Thoracic aorta (tissue), 2 donors: Measurements from ENCODE around the gene HOXC10. TPM values are rescaled to one million over a fixed set of nuclear protein-coding genes. Genes with fewer than 3 reads are reported as not detected.

ENCODE experiments used
- ATAC-seq: fragments of 150-250 bp; one replicate; pipeline ENCODE4 v1.8.0; 2017; ENCODE audit warnings: low read depth; ENCODE audit not compliant: insufficient number of reproducible peaks, low FRiP score
- DNase-seq: peaks from one replicate; pipeline ENCODE4 v3.0.0-alpha.2; 2020; ENCODE audit warnings: low spot score
- H3K27ac ChIP-seq, 2 donors: fragments of 200-600 bp; sonication (generic); 1 replicate in 1 of 2; 2 replicates in 1 of 2; pipeline ENCODE4 v1.5.1; 2016; ENCODE audit warnings: mild to moderate bottlenecking in 2 of 2, moderate library complexity in 2 of 2
- H3K27me3 ChIP-seq: fragments of 200-600 bp; sonication (generic); replicated peaks from 2 replicates; pipeline ENCODE4 v1.6.0; 2016; ENCODE audit warnings: mild to moderate bottlenecking; ENCODE audit not compliant: insufficient read depth
- H3K36me3 ChIP-seq: fragments of 200-600 bp; sonication (generic); one replicate; pipeline ENCODE4 v1.5.1; 2016
- H3K4me1 ChIP-seq, 2 donors: fragments of 200-600 bp; sonication (generic); 1 replicate in 1 of 2; 2 replicates in 1 of 2; pipeline versions ENCODE4 v1.5.1 to v1.6.0; 2016; ENCODE audit warnings: low read depth in 2 of 2, mild to moderate bottlenecking in 1 of 2; ENCODE audit not compliant: control insufficient read depth in 1 of 2
- H3K4me3 ChIP-seq: fragments of 200-600 bp; sonication (generic); 2 replicates; pipeline ENCODE4 v1.5.1; 2016; ENCODE audit warnings: mild to moderate bottlenecking
- H3K9me3 ChIP-seq: fragments of 200-600 bp; sonication (generic); 2 replicates; pipeline ENCODE4 v1.5.1; 2016
- total RNA-seq, 2 donors: library from RNA; depleted of rRNA; stranded (reverse); fragments of >200 nt; gene quantifications; one replicate each; pipeline versions ENCODE4 v1.1.0 to v1.2.3, GENCODE V29; 2016
- TF ChIP-seq, protein P1 (sequence below): fragments of 200-600 bp; sonication (generic); IDR thresholded peaks from one replicate; pipeline ENCODE4 v1.5.1; 2019; ENCODE audit warnings: antibody characterized with exemption

The HOXC10 gene
- total RNA-seq, 2 donors from 2014 or later, result not detected

- Histone ChIP-seq H3K27me3 (no peaks in the 10 kb centered on the region), H3K27ac (no peak overlapping the region), H3K36me3 (peaks cover 3% of the 10 kb centered on the region), H3K4me1 (peaks cover 0 to 11% of the 10 kb centered on the region in 2 donors), H3K9me3 (no peaks in the 10 kb centered on the region), H3K4me3 (no peak overlapping the region)
- no peak for ATAC-seq
- TF ChIP-seq, protein P1, sequence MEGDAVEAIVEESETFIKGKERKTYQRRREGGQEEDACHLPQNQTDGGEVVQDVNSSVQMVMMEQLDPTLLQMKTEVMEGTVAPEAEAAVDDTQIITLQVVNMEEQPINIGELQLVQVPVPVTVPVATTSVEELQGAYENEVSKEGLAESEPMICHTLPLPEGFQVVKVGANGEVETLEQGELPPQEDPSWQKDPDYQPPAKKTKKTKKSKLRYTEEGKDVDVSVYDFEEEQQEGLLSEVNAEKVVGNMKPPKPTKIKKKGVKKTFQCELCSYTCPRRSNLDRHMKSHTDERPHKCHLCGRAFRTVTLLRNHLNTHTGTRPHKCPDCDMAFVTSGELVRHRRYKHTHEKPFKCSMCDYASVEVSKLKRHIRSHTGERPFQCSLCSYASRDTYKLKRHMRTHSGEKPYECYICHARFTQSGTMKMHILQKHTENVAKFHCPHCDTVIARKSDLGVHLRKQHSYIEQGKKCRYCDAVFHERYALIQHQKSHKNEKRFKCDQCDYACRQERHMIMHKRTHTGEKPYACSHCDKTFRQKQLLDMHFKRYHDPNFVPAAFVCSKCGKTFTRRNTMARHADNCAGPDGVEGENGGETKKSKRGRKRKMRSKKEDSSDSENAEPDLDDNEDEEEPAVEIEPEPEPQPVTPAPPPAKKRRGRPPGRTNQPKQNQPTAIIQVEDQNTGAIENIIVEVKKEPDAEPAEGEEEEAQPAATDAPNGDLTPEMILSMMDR, result no peak
- no peak for DNase-seq
Measured at GRCh38 chr12:54030442-54030801, 45.5 kb downstream of the HOXC10 start.

DNA sequence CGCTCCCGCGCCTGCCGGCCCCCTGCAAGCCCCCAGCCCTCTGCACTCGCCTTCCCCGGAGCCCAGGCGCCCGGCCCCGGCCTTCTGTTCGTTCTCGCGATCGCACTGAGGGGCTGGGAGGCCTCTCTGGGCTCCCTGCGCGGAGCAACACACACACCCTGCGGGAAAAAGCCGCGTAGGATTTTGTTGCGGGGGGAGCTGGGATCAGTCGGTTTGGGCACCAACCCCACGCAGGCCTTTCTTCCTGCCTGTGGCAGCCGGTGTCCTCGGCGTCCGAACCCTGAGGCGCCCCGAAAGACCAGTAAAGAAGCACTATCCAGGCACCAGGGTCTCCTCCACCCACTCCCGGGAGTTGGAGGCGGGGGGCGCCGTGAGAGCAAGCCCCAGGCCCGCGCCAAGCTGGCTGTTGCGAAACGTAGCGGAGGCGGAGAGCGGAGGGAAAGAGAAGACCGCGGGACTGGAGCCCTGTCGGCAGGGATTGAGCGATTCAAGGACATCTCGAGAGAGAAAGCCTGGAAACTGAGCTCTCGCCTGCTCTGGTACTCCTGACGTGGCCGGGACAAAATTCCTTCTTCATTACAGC, 46.0 kb downstream of the HOXC10 start:
- Histone ChIP-seq H3K27me3 (no peaks in the 10 kb centered on the region), H3K4me3 (no peak overlapping the region), H3K36me3 (peaks cover 3% of the 10 kb centered on the region), H3K27ac (no peak overlapping the region), H3K4me1 (peaks cover 0 to 11% of the 10 kb centered on the region in 2 donors), H3K9me3 (no peaks in the 10 kb centered on the region)
- no peak for DNase-seq
- no peak for ATAC-seq
- TF ChIP-seq, protein P1, result no peak

GRCh38 chr12:54031480-54031879, 46.5 kb downstream of the HOXC10 start:
- Histone ChIP-seq H3K36me3 (peaks cover 3% of the 10 kb centered on the region), H3K27ac (no peak overlapping the region), H3K9me3 (no peaks in the 10 kb centered on the region), H3K4me1 (peaks cover 0 to 11% of the 10 kb centered on the region in 2 donors), H3K4me3 (no peak overlapping the region), H3K27me3 (no peaks in the 10 kb centered on the region)
- TF ChIP-seq, protein P1, result no peak
- DNase-seq (no peak), ATAC-seq (no peak)

DNA sequence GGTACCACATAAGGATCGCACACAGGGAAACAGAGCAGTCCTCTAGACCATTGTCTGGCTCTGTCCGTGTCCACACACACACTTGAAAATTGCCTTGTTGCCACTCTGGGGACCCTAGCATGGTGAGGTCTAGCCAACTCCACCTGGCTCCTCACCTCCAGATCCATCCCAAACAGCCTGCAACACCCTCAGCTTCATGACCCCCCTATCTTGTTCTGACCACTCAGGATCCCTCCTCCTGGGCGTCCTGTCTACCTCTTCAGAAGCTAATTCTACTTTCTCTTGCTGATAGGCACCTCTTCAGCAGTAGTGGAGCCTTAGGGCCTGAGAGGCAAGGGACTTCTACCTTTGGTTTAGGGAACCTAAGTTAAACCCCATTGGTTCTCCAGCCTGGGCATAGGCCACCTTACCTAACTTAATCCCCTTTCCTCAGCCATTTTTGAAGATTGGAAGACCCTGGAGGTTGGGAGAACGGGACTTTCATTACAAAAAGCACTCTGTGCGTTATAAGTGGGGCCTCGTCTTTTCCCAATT, 47.2 kb downstream of the HOXC10 start:
- no peaks in the 10 kb centered on the region for H3K27me3 ChIP-seq
- TF ChIP-seq, protein P1, result no peak
- H3K27ac ChIP-seq, result no peak overlapping the region
- no peak overlapping the region for H3K4me3 ChIP-seq
- H3K9me3 ChIP-seq, result no peaks in the 10 kb centered on the region
- no peak for DNase-seq
- peaks cover 0 to 11% of the 10 kb centered on the region in 2 donors for H3K4me1 ChIP-seq
- H3K36me3 ChIP-seq, result peaks cover 3% of the 10 kb centered on the region
- no peak for ATAC-seq

DNA sequence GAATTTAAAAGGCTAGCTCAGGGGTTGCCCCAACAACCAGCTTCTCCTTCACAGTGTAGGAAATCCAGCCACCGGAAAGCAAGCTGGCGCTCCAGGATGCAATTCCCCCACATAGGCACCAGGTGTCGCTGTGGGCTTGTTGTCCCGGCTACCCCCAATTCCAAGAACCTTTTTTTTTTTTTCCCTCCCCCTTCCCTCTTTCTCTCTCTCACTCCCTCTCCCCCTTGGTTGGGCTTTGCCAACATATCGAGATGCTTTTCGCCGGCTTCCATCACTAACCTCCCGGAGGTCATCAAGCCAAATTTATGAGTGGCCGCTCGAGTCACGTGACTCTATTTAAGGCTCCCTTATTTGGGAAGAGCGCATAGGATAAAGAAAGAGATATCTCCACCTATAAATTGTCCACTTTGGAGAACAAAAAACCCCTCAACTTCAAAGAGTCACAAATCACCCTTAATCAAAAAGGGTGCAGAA, 47.7 kb downstream of the HOXC10 start, which contains the start of gene HOXC5:
TSS of gene HOXC5 (plus strand) at position 424 of the 474 bp plus-strand sequence. CDS start 73 bp downstream, outside the sequence.
- TF ChIP-seq, protein P1, result peak; percentile 99
- Histone ChIP-seq H3K4me1 (peaks cover 0 to 11% of the 10 kb centered on the region in 2 donors), H3K9me3 (no peaks in the 10 kb centered on the region), H3K36me3 (peaks cover 3% of the 10 kb centered on the region), H3K27ac (no peak within 1 kb of the TSS), H3K4me3 (peak within 1 kb of the TSS; percentile 64), H3K27me3 (no peaks in the 10 kb centered on the region)
- DNase-seq, result no peak
- peak; percentile 33 for ATAC-seq
